Rectal smooth muscle tissue (tissue), 1 donor: Measurements from ENCODE around the gene TRIM69.

Experiments used
- H3K27ac ChIP-seq: one replicate; pipeline ENCODE4 v1.7.0; 2013; ENCODE audit warnings: low read depth, low read length, inconsistent platforms
- H3K27me3 ChIP-seq: one replicate; pipeline ENCODE4 v1.7.0; 2013; ENCODE audit warnings: low read length; ENCODE audit not compliant: control insufficient read depth, insufficient read depth
- H3K36me3 ChIP-seq: one replicate; pipeline ENCODE4 v1.7.0; 2013; ENCODE audit warnings: low read length; ENCODE audit not compliant: control insufficient read depth, insufficient read depth
- H3K4me1 ChIP-seq: one replicate; pipeline ENCODE4 v1.7.0; 2013; ENCODE audit warnings: low read length; ENCODE audit not compliant: control insufficient read depth, insufficient read depth
- H3K4me3 ChIP-seq: one replicate; pipeline ENCODE4 v1.7.0; 2013; ENCODE audit warnings: low read length
- H3K9ac ChIP-seq: one replicate; pipeline ENCODE4 v1.7.0; 2013; ENCODE audit warnings: low read length

The TRIM69 gene

DNA sequence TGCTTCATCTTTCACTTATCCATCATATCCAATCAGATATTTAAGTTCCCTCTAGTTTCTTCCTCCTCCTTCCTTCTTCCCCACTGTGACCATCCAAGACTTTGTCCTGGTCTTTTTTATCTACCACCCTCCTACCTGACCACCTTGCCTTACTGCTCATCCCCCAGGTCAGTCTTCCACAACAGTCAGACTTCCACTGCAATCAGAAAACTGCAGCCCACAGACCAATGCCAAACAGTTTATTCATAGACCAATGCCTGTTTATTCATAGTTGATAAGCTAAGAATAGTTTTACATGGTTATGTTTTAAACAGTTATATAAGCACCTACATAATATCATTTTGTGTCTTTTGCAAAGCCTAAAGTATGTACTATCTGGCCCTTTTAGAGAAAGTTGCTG is 65.5 kb downstream of the TRIM69 start:
- H3K27me3 ChIP-seq, result no peaks in the 10 kb centered on the region
- no peaks in the 10 kb centered on the region for H3K4me1 ChIP-seq
- H3K4me3 ChIP-seq, result no peak overlapping the region
- H3K36me3 ChIP-seq, result no peaks in the 10 kb centered on the region
- H3K27ac ChIP-seq, result no peak overlapping the region
- H3K9ac ChIP-seq, result no peak overlapping the region

DNA sequence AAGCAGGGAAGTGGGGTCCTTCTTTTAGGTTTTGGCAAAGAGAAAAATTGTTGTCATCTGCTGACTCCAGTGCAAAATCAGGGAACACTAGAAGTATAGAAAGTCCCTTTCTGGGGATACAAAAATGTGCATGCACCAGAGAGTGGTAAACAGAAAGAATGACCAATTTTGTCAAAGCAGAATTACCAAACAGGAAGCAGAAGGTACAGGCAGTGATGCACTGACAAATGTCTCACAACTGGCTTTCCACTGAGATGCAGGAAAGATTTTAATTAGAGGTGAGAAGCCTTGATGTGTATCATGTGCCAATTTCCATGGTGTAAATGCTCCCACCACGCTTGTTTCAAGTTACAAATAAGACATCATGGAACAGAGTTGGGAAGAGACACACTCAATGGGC is 66.0 kb downstream of the TRIM69 start:
- H3K27ac ChIP-seq, result no peak overlapping the region
- H3K4me1 ChIP-seq, result no peaks in the 10 kb centered on the region
- no peak overlapping the region for H3K4me3 ChIP-seq
- H3K27me3 ChIP-seq, result no peaks in the 10 kb centered on the region
- H3K36me3 ChIP-seq, result no peaks in the 10 kb centered on the region
- no peak overlapping the region for H3K9ac ChIP-seq

DNA sequence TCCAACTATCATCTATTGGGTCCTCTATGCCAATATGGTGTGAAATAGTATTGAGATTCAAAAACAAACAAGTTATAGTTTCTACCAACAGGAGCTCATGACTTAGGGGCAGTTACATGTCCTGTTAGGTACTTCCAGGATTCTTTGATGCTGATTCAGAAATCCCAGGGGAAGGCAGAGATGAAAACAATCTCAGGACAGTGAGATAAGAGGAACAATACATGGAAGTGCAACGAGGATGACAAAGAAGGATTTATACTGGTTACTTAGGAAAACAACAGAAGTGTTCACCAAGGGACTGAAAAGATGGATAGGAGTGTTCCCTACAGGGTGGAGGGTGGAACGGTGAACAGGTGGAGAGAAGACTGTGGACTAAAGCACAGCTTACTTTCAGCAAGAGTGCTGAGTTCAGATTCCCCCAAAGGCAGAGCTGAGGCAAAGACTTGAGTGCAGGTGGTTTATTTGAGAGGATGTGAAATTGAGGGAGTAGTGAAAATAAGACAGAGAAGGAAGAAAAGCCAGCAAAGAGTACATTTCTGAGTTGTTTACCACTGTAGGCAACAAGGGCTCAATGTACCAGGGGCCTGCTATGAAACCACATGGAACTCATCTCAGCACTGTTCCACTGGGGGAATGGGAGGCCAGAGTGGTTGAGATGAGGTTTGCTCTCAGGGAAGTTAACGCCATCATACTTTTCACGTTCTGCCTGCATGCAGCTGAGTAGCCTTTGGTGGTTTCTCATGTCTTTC is 68.1 kb downstream of the TRIM69 start:
- H3K4me3 ChIP-seq, result no peak overlapping the region
- H3K27ac ChIP-seq, result no peak overlapping the region
- no peaks in the 10 kb centered on the region for H3K4me1 ChIP-seq
- H3K9ac ChIP-seq, result no peak overlapping the region
- H3K36me3 ChIP-seq, result no peaks in the 10 kb centered on the region
- no peaks in the 10 kb centered on the region for H3K27me3 ChIP-seq

DNA sequence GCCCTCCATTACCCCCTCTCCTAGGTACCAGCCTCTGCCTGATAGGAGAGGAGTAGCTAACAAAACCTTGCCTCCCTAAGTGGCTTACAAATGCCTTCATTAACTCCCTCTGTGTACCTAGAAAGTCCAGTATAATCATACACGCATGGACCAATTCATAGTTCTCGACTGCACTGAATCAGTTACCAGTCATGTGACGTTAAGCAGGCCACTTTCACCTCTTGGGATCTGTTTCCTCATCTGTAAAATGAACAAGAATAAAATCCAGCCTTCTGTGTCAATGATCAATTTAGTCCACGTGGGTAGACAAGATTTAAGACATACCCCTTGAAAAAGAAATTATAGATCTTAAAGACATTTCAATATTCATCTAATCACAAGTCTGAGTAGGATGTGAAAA is 72.2 kb downstream of the TRIM69 start:
- no peaks in the 10 kb centered on the region for H3K36me3 ChIP-seq
- H3K9ac ChIP-seq, result no peak overlapping the region
- no peak overlapping the region for H3K27ac ChIP-seq
- no peaks in the 10 kb centered on the region for H3K27me3 ChIP-seq
- H3K4me3 ChIP-seq, result no peak overlapping the region
- no peaks in the 10 kb centered on the region for H3K4me1 ChIP-seq

DNA sequence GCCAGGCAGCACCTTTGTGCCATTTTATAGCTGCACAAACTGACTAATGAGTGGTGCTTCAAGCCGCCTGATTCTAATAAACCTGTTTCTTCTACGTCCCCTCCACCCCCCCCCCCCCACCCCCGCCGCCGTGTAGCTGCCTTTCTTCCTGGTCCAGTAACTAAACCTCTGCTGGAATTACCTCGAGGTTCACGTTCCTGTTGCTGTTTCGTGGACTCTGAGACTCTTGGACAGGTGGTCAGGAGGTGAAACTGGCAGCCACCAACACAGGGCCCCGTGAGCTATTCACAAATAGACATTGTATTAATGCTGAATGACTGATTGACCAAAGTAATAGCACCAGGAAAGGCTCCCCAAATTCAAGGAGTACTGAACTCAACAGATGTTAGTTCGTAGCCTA is 73.9 kb downstream of the TRIM69 start:
- Histone ChIP-seq H3K27me3 (no peaks in the 10 kb centered on the region), H3K27ac (no peak overlapping the region), H3K4me3 (no peak overlapping the region), H3K4me1 (no peaks in the 10 kb centered on the region), H3K36me3 (no peaks in the 10 kb centered on the region), H3K9ac (no peak overlapping the region)

DNA sequence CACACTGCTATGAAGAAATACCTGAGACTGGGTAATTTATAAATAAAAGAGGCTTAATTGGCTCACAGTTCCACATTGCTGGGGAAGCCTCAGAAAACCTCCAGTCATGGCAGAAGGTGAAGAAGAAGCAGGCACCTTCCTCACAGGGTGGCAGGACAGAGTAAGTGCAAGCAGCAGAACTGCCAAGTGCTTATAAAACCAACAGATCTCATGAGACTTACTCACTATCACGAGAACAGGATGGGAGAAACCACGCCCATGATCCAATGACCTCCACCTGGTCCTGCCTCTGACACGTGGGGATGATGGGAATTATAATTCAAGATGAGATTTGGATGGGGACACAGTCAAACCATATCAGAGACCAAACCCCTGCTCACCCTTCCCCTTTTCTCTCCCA is 75.0 kb downstream of the TRIM69 start:
- H3K27me3 ChIP-seq, result no peaks in the 10 kb centered on the region
- H3K36me3 ChIP-seq, result no peaks in the 10 kb centered on the region
- no peaks in the 10 kb centered on the region for H3K4me1 ChIP-seq
- H3K27ac ChIP-seq, result no peak overlapping the region
- H3K9ac ChIP-seq, result no peak overlapping the region
- no peak overlapping the region for H3K4me3 ChIP-seq

DNA sequence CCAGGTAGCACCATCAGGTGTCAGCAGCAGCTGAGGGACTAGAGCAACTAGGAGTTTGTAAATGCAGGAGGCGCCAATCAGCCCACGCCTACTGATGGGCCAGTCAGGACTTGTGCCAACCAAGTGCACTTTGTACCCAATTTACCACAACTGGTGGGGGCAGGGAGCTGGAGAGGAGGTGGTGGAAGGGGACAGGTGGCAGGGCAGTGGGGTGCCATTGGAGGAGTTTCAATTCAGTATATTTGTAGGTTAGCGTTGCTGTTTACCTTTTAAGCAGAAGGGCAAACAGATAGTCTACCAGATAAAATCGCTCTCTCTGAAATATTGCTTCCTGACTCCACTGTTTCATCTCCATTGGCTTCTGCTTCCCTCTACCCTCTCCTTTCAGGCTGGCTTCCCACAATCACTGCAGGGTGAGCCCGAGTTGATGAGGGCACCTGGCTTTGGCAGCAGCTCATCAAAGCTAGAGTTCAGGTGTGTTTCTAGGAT is 75.7 kb downstream of the TRIM69 start:
- Histone ChIP-seq H3K27me3 (no peaks in the 10 kb centered on the region), H3K4me3 (no peak overlapping the region), H3K4me1 (no peaks in the 10 kb centered on the region), H3K27ac (no peak overlapping the region), H3K36me3 (no peaks in the 10 kb centered on the region), H3K9ac (no peak overlapping the region)

DNA sequence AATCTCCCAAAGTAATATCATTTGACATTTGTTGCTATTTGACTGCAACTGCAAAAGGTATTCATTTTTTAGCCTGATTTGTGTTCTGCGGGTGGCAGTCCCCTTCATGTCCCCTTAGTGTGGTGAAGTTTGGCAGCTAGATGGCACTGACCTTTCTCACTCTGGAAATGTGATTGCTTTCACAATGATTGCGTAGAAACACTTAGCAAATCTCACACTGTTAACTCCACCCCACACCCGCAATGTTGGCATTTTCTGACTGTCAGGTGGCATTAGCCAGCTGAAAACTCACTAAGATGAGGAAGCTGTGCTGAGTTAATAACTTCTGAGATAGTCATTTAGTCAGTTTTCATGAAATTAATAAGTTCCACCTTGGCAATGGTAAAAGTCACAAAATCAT is 76.9 kb downstream of the TRIM69 start:
- Histone ChIP-seq H3K9ac (no peak overlapping the region), H3K27me3 (no peaks in the 10 kb centered on the region), H3K4me1 (no peaks in the 10 kb centered on the region), H3K27ac (no peak overlapping the region), H3K36me3 (no peaks in the 10 kb centered on the region), H3K4me3 (no peak overlapping the region)
